ENCODE data around the gene SLC39A1.
"Not testable (repeated sequence)": the region's sequence is repeated elsewhere in the genome, so short reads cannot be mapped to it uniquely, and the experiment has no call there.

The SLC39A1 gene

GRCh38 chr1:153963030-153963849, at the start of gene SLC39A1:
SLC39A1 (minus strand) TSS chr1:153963537; CDS start chr1:153962715, 822 bp downstream.
- DNase-seq (ENCODE audit: low read depth in 2 of 2): peak; percentile 88 to 98

GRCh38 chr1:154012543-154012942, 49.2 kb upstream of the SLC39A1 start:
- DNase-seq (ENCODE audit: low read depth in 2 of 2): not testable (repeated sequence)

GRCh38 chr1:154012129-154012528, 48.8 kb upstream of the SLC39A1 start:
- DNase-seq (ENCODE audit: low read depth in 2 of 2): no peak

- no peak for DNase-seq (ENCODE audit: low read depth in 2 of 2)
These were observed 42.8 kb upstream of the SLC39A1 start for GRCh38 chr1:154006136-154006535.

- no peak for DNase-seq (ENCODE audit: low read depth in 2 of 2)
These were observed 37.1 kb upstream of the SLC39A1 start for GRCh38 chr1:154000420-154000819.

- not testable (repeated sequence) for DNase-seq (ENCODE audit: low read depth in 2 of 2)
These were observed 33.5 kb upstream of the SLC39A1 start for GRCh38 chr1:153996882-153997281.

GRCh38 chr1:153995640-153996039, 32.3 kb upstream of the SLC39A1 start:
- DNase-seq (ENCODE audit: low read depth in 2 of 2): no peak

- no peak for DNase-seq (ENCODE audit: low read depth in 2 of 2)
These were observed 31.9 kb upstream of the SLC39A1 start for GRCh38 chr1:153995202-153995601.

GRCh38 chr1:153991806-153992205, 28.5 kb upstream of the SLC39A1 start:
- no peak for DNase-seq (ENCODE audit: low read depth in 2 of 2)

- DNase-seq (ENCODE audit: low read depth in 2 of 2): no peak
These were observed 27.9 kb upstream of the SLC39A1 start for GRCh38 chr1:153991151-153991630.

- peak; percentile 74 to 75 for DNase-seq (ENCODE audit: low read depth in 2 of 2)
These were observed 27.3 kb upstream of the SLC39A1 start, which contains the start of gene RPS27 for GRCh38 chr1:153990468-153991150. RPS27 (plus strand) TSS chr1:153990762; CDS start chr1:153990797, 35 bp downstream.

GRCh38 chr1:153987621-153988020, 24.3 kb upstream of the SLC39A1 start:
- DNase-seq (ENCODE audit: low read depth in 2 of 2): no peak

GRCh38 chr1:153985941-153986761, 22.8 kb upstream of the SLC39A1 start, which contains the start of gene RAB13:
RAB13 (minus strand) TSS chr1:153986339; CDS start chr1:153986236, 103 bp downstream.
- DNase-seq (ENCODE audit: low read depth in 2 of 2): no peak

- DNase-seq (ENCODE audit: low read depth in 2 of 2): peak in 1 of 2 experiments; percentile 41
These were observed 22.1 kb upstream of the SLC39A1 start for GRCh38 chr1:153985341-153985912.

- DNase-seq (ENCODE audit: low read depth in 2 of 2): no peak
These were observed 21.0 kb upstream of the SLC39A1 start for GRCh38 chr1:153984123-153984894.

GRCh38 chr1:153981735-153982134, 18.4 kb upstream of the SLC39A1 start:
- DNase-seq (ENCODE audit: low read depth in 2 of 2): not testable (repeated sequence)

- DNase-seq (ENCODE audit: low read depth in 2 of 2): not testable (repeated sequence)
These were observed 15.8 kb upstream of the SLC39A1 start for GRCh38 chr1:153979091-153979490.

- DNase-seq (ENCODE audit: low read depth in 2 of 2): no peak
These were observed 15.1 kb upstream of the SLC39A1 start for GRCh38 chr1:153978274-153978909.

GRCh38 chr1:153977250-153978240, 14.2 kb upstream of the SLC39A1 start, which contains the start of gene JTB:
JTB (minus strand) TSS chr1:153977674; CDS start chr1:153977252, 422 bp downstream.
- peak; percentile 73 to 86 for DNase-seq (ENCODE audit: low read depth in 2 of 2)

Data from stimulated activated CD4-positive, alpha-beta T cell treated with anti-CD3 and anti-CD28 coated beads, Interleukin-12 subunit alpha, Interleukin-12 subunit beta, amount 100 ng/mL, for 24 hours (primary cell).